Right ventricle myocardium superior (tissue), 1 donor: ENCODE measurements around the gene IQSEC3. TPM values are rescaled to one million over a fixed set of nuclear protein-coding genes. Genes with fewer than 3 reads are reported as not detected.
"Not testable (repeated sequence)": the region's sequence is repeated elsewhere in the genome, so short reads cannot be mapped to it uniquely, and the experiment has no call there.

Experiments used
- ATAC-seq: fragments of 200-7000 bp; cut with Tn5 transposase; one replicate; pipeline ENCODE4 v1.9.1; 2020; ENCODE audit warnings: mild to moderate bottlenecking; ENCODE audit not compliant: poor library complexity
- DNase-seq: peaks from one replicate; pipeline ENCODE4 v3.0.0-alpha.2; 2020
- intact Hi-C: fragments of 100-400 bp; cut with DNase I; formaldehyde crosslinking; loops from one replicate; pipeline ENCODE4 v1.11.2; 2022
- total RNA-seq: library from RNA; stranded (reverse); fragmentation: NEBNext Ultra II Directional; extraction: Animal tissue kit (Norgen Biotek cat#: 25700); gene quantifications from one replicate; pipeline ENCODE4 v1.2.1, GENCODE V29; 2021
- donor health status: DM: no; HTN: yes; CAD: no; lungs with severe emphysema.

IQSEC3 gene
- total RNA-seq, 1 donor from 2014 or later = 1.5 TPM

DNA sequence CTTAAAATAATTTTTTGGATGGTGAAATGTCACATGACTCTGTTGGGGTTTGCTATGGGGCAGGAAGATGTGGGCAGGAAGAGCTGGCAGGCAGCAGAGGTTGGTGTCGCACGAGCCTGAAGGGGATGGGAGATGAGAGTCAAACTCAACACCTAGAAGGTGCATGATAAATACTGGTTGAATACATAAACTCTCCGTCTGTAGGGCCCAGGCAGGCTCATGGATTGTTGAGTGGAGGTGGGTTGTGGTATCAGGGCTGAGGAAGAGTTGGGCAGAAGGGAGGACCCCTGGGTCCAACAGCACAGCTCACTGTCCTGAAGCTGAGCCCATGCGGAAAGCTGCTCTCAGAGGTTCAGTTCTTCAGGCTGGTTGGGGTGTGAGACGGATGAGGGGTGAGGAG is 9.0 kb downstream of the IQSEC3 start:
- ATAC-seq, DNase-seq, intact Hi-C loops: not testable (repeated sequence)

DNA sequence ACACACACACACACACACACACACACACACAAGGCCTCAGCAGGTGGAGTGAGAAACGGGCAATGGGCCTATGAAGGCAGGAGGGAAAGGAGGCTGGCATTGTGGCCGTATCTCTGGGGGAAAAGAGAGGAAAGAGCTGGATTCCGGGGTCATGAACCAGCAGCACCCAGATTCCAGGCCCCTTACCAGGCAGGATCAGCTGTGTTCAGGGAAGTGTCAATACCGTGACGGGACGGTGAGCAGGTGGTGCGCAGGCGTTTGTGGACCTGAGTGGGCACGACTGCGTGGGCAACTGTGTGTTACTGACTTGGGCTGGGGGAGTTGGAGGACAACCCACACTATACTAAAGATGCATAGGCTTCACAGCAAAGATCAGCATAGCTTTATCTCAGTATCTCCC is 9.5 kb downstream of the IQSEC3 start:
- DNase-seq, ATAC-seq, intact Hi-C loops: not testable (repeated sequence)

DNA sequence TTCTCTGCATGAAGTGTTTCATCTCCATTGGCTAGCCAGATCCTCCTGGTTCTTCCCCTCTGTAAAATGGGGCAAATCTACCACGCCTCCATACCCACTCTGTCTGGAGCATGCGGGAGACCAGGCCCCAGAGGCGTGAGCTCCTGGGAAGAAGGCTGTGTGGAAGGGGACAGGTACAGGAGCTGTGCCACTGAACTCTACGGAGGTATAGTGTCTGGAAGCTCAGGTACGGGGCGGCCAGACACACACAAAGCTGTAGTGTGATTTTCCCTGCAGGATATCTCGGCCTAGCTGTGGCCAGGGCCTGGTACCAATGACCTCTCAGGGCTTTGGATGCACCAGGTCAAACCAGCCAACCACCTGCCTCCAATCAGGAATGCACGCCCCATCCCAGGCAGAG is 10.0 kb downstream of the IQSEC3 start:
- DNase-seq, ATAC-seq, intact Hi-C loops: not testable (repeated sequence)

DNA sequence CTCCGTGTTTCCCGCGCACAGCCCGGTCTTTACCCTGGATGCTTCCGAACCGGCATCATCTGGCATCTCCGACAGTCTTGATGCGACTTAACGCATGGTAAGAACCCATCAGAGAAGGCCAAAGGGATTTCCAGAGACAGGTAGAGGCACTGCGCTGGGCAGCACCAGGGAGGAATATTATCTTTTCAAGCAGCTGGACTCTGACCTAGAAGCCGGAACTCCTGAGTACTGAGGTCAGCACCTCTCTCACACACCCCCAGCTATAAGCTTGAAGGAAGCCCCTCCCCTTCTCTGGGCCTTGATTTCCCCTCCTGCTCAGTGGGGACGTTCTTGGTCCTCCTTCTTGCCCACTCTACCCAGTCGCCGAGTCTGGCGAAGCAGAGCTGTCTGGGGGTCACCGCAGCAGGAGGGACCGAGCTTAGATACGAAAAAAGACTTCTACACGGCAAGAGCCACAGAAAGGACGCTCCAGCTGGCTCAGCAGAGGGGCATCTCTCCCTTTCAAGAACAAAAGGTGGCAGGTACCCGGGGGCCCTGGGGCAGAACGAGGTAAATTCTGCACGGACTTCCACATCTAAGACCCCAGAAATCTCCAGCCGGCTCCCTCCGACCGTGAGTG is 10.6 kb downstream of the IQSEC3 start:
- intact Hi-C loops, DNase-seq: not testable (repeated sequence)
- ATAC-seq = peak; percentile 26

DNA sequence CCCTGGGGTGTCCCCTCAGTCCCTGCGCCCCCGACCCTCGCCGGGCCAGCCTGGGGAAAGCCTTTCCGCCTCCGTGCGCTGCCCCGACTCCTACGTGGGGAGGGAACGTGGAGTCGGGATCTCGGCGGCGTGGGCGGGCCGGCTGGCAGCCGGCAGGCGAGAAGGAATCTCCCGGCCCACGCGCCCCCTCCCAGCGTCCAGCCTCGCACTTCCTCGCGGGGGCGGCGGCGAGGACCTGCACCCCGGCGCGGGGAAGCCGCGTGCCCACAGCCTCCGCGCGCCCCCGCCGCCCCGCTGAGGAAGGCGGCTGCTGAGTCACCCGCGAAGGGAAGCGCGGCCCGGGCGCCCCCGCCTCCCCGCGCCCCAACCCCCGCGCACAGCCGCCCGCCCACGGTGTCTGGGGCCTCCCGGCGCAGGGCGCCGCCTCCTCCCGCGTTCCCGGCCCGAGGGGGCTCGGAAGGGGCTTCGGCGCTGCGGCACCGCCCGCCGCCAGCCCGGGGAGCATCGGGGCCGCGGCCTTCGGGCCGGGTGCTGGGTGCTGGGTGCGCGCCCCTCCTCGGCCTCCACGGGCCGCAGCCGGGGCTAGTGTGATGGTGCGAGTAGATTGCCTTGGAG is 11.3 kb downstream of the IQSEC3 start:
- ATAC-seq, DNase-seq, intact Hi-C loops: not testable (repeated sequence)

DNA sequence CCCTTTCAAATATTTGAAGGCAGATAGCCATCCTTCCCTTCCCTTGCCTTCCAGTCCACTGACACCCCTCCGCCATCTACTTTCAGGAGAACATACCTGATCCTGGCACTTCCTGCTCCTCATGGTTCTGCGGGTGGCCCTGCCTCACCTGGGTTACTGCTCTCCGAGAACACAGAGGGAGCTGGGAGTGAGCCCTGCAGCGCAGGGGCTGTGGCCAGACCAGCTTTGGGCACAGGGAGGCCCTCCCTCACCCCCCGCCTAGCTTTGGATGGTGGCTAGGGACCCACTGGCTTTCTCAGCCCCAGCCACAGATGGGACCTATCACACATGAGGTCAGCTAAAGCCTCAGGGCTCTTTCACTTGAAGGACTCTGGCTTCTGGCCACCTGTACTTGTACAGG is 12.4 kb downstream of the IQSEC3 start:
- DNase-seq = no peak

DNA sequence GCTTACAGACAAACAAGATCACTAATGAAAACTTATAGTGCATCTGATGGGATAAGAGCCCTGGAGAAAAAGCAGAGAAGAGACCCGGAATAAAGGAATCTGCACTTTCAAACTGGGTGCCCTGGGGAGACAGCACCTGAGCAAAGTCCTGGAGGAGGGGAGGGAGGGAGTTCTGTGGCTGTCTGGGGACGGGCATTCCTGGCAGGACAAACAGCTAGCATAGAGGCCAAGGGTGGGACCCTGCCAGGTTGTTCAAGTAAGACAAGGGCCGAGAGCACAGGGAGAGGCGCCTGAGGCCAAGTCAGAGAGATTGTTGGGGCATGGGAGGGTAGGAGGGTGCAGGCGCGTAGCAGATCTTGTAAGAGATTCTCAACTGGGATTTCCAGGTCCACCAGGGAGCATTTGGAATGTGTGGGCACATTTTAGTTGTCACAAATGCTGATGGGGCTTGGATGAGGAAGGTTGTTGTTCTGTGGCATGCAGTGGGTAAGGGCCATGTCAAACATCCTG is 14.2 kb downstream of the IQSEC3 start:
- no peak for DNase-seq
- peak; percentile 55 for ATAC-seq
- intact Hi-C loops = no loop called here

More for the DNA sequence above, 12.4 kb downstream of the IQSEC3 start:
- intact Hi-C loops = no loop called here
- no peak for ATAC-seq

DNA sequence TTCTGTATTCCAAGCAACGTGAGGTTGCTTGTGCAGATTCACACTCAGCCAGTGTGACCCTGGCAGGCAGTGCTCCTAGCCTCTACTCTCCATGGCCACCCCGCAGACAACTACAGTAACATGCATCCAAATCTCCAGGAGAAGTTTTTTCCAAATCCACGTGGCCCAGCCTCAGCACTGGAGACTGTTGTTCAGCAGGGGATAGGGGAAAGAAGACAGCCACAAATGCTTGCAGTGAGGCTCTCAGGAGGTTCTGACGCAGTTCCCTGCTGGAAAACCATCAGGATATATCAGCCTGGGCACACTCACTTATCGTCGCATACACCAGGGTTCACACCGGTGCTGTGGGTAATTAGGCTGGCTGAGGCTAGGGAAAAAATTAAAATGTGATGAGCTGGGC is 16.2 kb downstream of the IQSEC3 start:
- DNase-seq = no peak
- intact Hi-C loops = no loop called here
- no peak for ATAC-seq

DNA sequence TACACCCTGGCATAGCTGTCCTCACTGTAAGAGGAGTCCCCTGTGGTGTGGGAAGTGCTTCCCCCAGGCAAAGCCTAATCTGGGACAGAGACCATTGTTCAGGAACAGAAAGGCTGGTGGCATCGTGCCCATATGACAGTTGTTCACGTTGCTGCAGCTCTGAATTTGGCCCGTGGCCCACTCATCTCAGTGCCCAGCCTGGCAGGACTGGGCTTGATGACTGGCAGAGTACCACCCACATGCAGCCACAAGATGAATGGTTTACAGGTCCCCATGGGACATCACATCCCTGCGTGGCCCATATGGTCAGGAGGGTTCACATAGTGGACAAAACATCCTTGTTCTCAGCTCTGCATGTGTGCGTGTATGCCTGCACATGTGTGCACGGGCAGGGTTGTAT is 17.5 kb downstream of the IQSEC3 start:
- DNase-seq = no peak
- ATAC-seq = no peak
- intact Hi-C loops = no loop called here

DNA sequence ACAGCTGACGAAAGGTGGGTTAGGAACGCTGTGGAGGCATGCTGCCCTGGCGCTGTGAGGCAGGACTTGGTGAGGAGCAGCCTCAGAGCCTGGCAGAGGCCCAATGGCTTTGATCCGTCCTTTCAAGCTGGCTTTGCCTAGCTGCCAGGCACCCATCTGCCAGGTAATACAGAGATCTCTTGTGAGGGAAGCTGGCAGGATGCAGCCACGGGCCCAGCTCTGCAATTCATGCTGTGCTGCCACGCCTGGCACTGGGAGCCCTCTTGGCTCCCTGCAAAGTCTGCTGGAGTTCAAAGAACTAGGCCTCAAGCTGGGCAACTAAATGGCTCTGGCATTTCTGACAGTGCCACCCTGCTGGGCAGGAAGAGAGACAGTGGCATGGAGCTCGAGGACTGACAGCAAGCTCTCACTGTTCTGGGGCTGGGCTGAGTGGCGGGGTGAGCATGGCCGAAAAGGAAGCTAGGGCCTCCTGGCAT is 18.7 kb downstream of the IQSEC3 start:
- intact Hi-C loops = no loop called here
- ATAC-seq (no peak), DNase-seq (no peak)

DNA sequence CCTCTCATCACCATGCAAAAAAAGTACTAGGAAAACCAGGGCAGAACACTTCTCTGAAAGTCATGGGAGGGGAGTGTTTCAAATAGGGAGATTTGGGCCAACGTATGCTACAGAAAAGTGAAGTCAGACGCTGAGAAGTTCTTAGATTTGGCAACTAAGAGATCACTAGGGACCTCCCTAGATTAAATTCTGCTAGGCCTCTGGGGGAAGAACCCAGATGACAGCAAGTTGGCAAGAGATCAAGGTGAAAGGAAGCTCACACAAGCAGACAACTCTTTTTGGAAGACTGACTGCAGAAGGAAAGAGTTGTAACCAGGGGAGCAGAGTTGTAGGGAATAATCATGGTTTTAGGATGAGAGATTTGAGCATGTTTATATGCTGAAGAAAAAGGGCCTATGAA is 20.7 kb downstream of the IQSEC3 start:
- ATAC-seq (no peak), DNase-seq (no peak)
- intact Hi-C loops = no loop called here

DNA sequence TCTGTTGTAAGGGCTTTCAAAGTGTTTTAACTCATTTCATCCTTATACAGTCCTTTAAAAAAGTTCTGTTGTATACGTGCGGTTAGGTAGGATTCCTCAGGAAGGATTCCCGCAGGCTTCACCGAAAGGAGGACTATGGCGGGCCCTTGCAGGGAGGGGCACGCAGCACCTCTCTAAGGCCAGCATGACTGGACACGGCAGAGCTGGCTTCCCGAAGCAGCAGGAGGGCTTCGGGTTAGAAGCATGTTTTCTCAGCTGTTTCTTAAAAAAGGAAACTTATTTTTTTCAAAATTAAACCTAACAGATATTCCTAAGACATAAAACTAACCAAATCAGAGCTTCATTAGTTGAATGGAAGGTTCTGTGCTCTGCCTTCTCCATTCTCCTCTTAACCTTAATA is 21.3 kb downstream of the IQSEC3 start:
- intact Hi-C loops = no loop called here
- ATAC-seq (no peak), DNase-seq (no peak)

DNA sequence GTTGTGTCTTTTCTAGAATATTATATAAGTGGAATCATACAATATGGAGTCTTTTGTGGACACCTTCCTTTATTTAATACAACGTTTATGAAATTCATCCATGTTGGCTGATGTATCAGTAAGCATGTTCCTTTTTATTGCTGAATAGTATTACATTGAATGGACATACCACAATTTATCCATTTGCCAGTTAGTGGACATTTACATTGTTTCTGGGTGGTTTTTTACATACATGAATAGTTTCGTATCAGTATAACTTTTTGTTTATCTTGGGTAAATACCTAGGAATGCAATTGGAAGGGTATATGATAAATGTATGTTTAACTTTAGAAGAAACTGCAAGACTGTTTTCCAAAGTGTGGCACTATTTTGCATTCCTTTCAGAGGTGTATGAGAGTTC is 23.1 kb downstream of the IQSEC3 start:
- DNase-seq (no peak), ATAC-seq (no peak)

DNA sequence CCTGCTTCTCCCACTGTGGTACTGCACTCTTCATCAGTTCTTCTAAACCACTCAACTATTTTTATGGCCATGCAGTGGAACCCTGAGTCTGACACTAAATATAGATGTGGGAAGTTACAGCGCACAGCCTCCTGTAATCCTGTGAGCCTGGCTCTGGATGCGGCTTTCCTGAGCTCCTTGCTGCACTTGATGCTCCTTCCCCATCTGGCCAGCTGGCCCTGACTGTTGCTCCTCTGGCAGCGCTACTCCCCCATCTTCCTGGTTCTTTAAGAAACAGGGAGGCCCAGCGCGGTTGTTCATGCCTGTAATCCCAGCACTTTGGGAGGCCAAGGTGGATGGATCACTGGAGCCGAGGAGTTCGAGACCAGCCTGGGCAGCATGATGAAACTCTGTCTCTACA is 24.6 kb downstream of the IQSEC3 start:
- DNase-seq = no peak
- intact Hi-C loops = no loop called here
- ATAC-seq = no peak

More for the DNA sequence above, 23.1 kb downstream of the IQSEC3 start:
- intact Hi-C loops = no loop called here

DNA sequence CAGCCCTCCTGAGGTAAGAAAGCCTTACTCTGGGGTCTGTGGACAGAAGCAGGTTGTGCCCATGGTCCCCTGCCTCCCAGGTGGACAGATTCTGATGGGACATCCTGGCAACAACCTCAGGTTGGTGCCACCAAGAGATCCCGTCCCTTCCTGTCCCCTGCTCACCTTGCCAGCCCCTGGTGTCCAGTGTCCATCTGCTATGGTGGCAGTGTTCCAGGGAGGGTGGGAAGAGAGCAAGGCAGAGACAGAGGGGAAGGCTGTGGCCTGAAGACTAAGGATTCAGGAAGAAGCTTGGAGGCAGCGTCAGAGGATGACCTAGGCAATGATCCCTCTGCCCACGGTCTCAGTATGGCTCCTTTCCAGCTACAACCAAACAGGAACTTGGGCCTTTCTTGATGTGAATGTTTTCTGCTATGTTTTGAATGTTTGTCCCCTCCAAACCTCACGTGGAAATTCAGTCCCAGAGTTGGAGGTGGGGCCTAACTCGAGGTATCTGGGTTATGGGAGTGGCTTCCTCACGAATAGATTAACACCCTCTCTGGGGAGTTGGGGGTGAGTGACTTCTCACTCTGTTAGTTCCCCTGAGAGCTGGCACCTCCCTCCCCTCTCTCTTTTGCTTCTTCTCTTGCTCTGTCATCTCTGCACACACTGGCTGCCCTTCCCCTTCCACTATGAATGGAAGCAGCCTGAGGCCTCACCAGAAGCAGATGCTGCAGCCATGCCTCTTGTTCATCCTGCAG is 26.9 kb downstream of the IQSEC3 start:
- DNase-seq = no peak
- intact Hi-C loops = no loop called here
- ATAC-seq = no peak

DNA sequence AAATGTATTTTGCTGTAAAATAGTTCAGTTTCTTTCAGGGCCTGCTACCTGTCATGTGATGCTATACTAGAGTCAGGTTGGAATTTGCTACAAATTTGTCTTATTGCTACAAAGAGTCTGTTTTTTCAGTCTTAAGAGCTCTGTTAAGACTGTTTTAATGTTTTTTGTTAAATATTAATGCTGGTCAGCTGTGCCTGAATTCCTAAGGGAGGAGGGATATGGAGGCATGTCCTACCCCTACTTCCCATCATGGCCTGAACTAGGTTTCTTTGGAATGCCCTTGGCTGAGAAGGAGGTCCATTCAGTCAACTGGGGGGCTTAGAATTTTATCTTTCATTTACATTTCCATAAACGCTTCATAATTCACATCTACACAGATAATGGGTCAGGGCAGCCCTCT is 30.0 kb downstream of the IQSEC3 start:
- no peak for ATAC-seq
- intact Hi-C loops = no loop called here
- DNase-seq = no peak

DNA sequence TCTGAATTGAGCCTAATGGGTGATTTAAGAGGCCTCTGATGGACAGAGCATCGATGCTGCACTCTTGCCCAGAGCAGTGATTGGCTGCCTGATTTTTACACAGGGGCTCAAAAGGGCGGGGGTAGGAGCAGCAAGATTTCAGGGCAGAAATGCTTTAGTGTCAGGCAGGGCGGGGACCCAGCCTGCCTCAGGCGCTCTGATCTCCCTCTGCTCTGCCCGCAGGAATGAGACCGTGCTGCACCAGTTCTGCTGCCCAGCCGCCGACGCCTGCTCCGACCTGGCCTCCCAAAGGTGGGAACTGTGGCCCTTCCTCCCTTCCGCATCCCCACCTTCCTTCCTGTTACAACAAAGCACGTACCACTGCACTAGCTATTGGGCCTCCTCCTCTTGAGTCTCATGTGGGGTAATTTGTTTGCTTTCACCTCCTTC is 32.4 kb downstream of the IQSEC3 start:
- ATAC-seq = no peak
- DNase-seq = no peak
- intact Hi-C loops = no loop called here

DNA sequence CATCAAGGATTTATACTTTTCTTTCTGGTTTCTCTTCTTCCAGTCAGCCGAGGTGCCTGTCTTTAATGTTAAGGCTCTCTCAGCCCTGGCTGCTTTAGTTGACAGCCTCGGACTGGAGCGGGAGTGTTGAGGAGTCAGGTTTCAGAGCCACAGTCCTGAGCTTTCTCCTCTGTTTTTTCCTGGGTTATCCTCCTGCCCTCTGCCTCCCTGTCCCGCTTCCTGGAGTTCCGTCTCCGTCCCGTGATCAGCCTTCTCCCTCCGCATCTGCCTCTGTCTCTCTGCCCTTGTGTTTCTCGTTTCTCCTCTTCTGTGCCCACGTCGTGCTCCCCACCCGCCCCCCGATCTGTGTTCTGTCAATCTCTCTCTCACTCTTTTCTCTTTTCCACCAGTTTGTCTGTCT is 33.0 kb downstream of the IQSEC3 start:
- no peak for ATAC-seq
- no peak for DNase-seq
- intact Hi-C loops = no loop called here

DNA sequence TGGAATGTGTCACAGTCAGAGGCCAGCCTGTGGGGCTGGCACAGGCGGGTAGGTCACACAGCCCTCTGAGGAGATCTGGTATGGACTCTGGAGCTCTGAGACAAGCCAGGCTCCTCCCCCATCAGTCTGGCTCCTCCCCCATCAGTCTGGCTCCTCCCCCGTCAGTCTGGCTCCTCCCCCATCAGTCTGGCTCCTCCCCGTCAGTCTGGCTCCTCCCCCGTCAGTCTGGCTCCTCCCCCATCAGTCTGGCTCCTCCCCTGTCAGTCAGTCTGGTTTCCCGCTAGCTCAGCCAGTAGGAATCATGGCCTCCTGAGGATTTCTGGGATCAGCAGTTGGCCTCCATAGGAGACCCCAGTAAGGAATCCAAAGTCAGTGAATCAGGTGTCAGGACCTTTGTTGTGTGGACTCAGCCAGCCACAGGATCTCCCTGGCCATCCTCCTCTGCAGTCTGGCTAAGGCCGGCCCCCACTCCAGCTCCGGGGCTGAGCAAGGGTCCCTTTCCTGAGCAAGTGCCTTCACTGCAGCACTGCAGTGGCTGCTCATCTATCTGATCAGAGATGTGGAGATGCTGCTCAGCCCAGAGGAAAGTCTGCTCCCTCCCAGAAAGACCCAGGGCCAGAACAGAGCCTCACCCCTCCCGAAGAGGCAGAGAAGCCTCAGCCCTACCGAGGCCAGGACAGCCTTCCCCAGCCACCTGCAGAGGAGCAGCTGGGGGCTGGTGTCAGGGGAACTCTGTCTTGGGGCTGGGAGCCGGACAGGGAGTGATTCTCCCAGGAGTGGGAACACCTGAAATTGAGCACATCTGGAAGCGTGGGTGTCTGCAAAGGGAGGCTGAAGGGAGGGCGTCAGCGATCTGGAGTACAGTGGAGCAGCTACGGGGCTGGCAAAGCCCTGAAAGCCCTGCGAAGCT is 35.7 kb downstream of the IQSEC3 start:
- no peak for ATAC-seq
- intact Hi-C loops = no loop called here
- DNase-seq = no peak
